HCEC 1CT (cell line): ENCODE results near the gene HDLBP.
A peak's percentile ranks its signal among the peaks of the same experiment; 100 is the strongest.

Source experiments
- DNase-seq: peaks from one replicate; pipeline ENCODE4 v3.0.0-alpha.2; 2017

HDLBP gene

DNA sequence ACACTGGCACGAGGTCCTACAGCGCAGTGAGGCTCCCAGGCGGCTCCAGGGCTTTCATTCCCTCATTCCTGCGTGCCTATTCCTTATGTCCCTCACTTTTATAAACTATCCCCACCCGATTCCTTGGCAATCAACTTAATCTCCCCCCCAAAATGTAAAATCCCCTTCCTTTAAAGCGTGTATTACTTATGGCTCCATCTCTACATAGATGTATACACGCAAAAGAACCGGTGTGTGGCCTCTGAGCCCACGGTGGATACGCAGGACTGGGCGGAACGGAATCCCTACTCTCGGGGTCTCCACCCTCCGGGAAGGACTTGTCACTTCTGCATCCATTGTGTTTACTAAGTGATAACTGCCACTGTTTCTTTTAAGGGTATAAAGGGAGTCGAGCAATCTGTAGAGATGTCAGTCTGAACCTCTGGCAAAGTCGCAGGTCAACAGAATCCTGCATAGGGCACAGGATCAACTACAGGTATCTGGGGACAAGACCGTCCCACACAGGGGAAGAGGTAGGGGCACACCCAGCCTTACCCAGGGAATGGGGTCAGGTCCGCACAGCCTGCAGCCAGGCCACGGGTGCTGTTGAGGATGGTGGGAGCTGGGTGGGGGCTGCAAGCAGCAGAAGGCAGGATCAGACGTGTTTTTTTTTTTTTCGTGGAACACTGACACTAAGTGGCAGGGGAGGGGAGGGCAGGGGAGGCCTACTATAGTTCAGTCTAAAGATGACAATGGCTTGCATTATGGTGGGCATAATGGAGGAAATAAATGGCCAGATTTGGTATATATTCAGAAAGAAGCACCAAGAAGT, 42.1 kb downstream of the HDLBP start:
- no peak for DNase-seq

DNA sequence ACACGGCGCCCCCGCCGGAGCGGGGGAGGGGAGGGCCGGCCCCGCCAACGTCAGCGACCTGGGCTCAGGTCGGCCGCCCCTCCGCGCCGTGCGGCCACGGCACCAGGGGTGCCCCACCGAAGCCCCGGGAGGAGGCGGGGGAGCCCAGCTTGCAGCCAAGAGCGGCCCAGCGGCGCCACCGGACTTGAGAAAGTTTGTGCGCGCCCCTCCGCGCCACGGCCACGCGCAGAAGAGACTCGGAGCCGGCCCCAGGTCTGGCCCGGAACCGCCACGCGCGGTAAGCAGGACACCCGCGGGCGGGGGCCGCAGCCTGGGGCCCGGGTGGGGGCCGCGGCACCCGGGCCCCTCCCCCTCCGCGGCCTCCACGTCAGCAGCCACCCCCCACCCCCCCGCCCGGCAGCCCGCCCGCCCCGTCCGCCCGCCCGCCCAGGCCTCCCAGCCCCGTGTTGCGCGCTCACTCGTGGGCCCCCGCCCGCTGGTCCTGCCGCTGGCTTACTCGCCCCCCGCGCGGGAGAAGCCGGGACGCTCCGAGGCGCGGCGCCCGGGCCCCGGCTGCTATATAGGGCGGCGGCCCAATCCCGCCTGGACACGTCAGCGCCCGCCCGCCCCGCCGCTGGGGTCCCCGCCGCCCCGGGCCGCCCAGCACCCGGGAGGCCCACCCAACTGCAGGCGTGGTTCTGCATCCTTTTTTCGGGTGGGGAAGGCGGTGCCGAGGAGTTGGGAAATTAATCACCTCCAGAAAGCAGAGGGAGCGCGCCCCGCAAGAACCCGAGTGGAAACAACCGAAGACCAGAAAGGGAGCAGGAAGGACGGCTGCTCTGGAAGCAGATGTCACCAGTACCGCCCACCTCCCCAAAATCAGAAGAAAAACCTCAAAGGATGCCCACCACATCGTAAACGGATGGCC, 42.9 kb downstream of the HDLBP start:
- peak; percentile 72 for DNase-seq

DNA sequence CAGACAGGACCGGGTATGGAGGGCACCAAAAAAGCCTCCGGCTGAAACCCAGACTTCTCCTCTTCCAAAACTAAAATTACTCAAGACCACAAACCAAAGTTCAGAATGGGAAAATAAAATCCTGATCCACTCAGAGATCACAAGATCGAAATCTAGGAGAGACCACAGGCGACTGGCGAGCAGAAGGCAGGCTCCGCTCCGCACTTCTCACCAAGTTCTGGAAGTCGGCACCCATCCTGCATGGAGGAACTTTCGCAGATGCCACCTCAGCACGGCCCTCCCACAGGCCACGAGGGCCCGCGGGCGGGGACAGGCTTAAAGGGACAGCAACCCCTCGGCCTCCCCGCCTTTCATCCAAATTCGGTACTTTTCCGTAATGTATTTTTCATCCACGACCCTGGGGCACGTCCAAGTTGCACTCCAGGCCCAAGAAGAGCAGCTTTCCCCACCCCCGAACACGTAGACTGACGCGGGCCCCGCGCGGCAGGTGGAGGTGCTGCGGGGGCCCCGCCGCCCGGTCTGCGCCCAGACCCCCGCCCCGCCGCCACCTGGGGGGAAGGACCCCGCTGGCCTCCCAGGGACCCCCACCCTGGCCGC, 43.7 kb downstream of the HDLBP start:
- DNase-seq, result peak; percentile 75

DNA sequence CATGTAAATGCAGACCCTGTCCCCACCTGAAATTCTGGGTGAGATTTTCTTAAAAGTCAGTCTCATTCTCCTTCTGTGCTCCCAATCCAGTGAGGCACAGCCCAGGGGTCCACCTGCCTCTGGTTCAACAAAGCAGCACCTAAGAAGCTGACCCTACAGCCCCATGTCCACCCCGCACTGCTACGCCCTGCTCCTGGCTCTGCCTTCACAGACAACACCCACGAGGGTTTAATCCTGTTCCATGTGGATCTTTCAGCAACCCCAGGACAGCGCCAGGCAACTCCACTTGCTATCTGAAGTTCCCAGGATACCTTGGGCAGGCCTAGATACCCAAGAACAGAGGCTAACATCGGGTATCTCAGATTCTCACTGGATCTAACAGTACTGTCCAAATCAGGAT, 44.9 kb downstream of the HDLBP start:
- no peak for DNase-seq

DNA sequence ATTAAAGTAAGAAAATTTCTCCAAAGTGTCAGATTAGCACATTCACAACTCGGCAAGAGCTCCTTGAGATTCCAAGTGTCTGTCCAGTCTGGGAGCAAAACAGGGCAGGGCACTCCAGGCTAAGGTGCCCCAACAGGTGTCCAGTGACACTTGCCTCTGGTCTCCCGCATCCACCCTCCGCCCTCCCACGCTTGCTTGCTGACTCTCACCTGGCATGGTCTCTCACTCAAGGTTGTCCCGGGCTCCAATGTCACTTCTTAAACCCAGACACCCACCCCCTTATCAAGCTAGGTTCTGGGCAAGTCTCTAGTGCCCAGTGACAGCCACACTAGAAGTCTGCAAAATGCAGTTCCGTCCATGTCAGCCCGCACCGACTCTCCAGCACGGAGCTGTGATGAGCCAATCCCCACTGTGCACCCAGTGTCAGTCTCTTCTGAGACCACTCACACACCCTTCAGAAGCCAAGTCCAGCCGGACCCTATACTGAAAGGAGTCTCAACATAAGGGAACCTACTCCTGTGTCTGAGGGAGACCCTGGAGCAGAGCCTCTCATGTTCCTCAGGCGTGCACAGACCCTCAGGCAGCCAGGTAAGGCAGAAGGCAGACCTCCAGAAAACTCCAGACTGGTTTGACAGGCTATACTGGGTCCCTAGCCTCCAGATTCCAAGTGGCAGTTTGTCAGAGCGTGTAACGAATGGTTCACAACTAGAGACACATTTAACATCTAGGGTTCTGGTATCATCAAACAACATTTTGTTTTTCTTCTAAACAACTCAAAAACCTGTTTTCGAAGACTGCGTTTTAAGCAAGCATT, 45.6 kb downstream of the HDLBP start:
- no peak for DNase-seq

DNA sequence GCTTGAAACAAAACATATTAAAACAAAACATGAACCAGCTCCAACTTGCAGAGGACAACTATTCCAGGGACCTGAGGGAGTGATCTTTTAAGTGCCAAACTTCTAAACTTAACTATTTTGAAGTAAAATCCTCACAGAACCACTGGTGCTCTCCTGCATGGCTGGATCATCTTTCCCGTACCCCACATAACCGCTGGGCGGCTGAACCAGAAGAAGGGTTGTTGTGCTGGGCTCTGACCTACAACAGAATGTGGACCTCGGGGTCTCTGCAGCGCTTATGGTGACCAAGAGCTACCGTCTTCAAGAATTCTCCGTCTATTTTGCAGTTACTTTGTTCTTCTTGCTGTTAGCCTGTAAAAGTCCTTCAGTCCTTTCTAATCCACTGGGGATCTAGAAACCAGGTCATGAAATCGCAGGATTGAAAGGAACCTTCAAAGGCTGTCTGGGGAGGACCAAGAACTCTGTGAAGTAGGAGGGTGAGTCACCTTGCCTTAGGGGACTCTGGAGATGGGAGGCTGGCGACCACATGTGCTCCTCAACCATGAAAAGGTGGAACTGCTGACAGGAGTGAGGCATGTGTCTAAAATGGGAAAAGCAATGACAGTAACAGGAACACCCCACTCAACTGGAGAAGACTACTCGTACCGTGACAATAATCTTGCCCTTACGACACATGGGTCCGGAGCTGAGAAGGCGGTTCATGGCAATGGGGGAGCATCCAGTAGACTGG, 46.6 kb downstream of the HDLBP start:
- no peak for DNase-seq

DNA sequence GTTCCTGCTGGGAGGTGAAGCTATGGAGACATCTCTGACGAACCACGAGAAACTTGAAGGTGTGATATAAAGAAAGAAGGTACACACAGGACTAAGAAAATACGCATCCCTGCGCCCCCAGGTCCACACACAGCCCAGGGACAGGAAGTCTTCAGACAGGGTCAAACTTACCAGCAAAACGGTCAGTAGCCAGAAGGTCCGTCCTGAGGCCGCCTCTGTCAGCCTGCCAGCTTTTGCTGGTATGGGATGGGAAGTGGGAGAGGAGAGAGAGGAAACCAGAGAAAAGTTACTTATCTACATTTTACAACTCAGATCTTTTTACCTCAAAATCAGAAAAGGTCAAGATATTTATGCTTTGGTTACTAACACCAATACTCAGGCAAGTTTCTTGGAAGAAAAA, 47.2 kb downstream of the HDLBP start:
- no peak for DNase-seq

DNA sequence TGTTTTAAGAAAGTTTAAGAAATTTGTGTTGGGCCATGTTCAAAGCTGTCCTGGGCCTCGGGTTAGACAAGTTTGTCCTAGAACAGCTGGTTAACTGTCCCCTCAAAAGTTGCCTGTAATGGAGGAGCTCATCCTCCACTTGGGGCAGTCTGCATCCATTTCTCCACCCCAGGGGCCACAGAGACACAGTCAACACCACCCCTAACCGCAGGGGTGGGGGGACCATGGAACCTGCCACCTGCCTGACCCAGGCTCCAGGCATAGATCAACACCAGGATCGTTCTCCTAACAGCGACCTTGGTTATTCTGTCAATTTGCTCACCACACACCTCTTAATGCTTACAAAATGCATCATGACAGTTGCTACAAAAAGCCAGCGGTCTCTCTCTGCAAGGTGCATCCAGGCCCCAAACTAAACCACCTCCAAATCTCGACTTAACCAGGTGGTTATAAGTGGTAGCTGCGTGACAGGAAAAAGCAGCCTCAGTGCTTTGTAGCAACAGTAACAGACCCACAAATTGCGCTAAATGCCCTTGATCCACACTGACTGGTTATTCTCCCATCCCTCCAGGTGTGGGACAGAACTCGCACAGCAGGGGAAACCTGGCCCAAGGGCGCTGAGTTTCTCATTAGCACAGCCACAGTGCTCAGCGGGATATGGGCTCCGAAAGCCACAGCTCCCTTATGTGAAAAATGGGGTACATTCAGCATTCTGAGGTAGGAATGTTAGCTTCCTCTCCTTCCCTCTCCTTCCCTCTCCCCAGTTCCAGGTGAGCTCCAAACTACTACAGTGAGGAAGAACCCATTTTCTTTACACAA, 48.0 kb downstream of the HDLBP start:
- DNase-seq, result no peak

DNA sequence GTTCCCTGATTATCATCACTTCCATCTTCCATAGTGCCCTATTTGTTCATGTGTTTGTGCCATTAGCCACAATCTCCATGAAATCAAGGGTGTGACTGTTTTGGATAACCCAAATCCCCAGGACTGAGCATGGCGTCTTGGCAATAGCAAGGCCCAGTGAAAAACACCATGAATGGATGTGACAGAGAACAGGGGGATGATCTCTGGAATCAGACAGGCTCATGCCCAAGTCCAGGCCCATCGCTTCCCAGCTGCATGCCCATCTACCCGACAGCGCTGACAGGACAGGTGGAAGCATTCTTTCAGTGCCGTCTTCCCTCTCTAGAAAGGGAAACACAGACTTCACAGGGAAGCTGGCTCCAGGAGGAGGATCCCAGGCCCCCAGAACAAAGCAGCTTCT, 50.0 kb downstream of the HDLBP start:
- DNase-seq, result no peak

DNA sequence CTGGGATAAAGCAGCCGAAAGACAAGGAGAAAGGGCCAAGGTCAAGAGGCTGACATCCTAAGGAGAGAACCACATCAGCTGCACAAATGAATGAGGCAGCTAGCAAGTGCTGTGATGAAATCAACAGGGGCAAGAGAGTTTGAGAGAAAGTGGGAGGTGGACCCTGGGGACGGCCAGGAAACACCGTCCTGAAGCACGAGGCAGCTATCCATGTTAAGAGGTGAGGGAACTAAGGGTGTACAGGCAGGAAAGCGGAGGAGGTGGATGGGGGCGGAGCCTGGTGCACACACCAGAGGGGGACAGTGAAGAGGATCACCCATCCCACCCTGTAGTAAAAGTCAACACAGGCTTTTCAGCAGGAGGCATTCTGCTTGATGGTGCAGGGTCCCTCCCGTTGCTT, 52.4 kb downstream of the HDLBP start:
- no peak for DNase-seq

DNA sequence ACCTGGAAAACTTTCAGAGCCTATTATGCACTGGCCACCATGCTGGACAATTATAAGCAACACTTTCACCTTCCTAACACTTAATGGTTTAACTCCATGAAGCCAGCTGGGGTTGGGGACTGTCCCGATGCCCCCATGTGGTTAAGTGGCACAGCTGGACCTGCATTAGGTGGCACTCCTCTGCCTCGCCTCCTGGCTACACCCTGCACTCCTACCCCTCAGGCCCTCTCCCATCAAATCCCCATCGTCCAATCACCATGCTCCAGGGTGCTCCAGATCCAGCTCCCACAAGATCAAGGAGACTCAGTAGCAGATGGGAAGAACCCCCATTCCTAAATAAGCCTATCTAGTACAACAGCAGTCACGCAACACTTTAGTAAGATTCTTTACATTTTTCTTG, 53.8 kb downstream of the HDLBP start:
- DNase-seq, result no peak

DNA sequence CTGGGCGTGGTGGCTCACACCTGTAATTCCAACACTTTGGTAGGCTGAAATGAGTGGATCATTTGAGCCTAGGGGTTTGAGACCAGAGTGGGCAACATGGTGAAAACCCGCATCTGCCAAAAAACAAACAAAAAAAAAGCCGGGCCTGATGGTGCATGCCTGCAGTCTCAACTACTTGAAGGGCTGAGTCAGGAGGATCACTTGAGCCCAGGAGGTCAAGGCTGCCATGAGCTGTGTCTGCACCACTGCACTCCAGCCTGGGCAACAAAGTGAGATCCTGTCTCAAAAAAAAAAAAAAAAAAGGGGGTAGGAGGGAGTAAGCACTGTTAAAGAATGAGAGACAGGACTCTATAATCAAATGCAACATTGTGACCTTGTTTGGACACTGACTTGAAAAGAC, 54.6 kb downstream of the HDLBP start:
- no peak for DNase-seq

DNA sequence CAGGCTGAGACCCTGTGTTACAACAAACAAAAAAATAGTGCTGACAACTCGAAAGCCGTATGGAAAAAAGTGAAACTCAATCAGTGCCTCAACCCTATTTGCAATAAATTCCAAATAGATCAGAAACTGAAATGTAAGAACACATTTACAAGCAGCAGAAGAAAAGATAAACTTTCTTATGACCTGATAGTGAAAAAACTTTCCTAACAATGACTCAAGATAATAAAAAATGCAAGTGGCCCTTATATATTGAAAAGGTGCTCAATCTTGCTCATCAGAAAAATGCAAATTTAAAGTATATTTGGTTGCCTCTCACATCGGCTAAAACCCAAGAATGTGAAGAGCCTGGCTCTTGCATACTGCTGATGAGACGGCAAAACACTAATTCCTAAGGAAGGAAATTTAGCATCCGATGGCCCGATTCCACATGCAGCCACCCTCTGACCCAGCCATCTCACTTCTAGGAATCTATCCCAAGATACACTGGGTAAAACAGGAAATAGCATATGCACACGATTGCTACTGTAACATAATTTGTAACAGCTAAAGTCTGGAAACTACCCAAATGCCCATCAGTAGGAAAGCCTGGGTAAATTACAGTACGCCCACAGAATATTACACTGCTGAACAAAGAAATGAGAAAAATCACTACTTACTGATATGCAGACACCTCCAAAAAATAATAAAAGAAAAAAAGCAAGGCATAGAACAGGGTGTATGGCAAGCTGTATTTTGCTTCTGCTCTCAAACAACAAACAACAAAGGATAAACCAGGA, 56.8 kb downstream of the HDLBP start:
- DNase-seq, result no peak

DNA sequence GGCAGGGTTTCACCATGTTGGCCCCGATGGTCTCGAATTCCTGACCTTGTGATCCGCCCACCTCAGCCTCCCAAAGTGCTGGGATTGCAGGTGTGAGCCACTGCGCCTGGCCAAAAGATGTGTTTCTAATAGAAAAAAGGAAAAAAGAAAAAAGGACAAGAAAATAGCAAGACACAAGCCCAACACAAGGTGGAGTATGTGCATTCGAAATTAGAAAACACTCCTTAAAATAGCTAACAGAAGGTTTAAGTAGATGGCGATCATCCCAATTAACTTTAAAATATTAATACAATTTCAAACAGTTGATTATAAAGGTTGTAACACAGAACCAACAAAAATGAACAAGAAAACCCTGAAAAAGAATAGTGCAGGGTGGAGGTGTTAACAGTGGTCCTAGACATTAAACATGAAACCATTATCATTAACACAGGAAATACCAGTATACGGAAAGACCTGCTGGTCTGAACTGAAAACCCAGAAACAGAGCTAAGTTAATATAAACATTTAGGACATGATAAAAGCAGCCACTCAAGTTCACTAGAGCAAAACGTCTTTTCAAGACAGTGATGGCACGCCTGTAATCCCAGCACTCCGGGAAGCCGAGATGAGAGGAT, 57.9 kb downstream of the HDLBP start:
- DNase-seq, result no peak

DNA sequence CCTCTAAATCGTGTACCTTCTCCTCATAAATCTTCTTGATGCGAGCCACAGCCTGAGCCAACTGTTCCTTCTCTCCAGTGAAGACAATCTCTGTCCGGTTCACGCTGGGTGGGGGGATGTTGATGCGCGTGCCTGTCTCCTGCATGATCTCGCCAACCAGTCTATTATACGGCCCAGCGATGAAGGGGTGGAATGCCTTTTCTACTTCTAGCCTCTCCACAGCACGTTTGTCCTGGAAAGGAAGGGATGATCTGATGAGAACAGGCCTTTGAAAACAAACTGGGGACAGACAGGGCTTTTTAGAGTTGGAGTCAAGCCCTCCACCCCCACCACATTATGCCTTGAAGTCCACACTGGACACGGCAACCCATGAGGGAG, 59.3 kb downstream of the HDLBP start:
- DNase-seq, result no peak

DNA sequence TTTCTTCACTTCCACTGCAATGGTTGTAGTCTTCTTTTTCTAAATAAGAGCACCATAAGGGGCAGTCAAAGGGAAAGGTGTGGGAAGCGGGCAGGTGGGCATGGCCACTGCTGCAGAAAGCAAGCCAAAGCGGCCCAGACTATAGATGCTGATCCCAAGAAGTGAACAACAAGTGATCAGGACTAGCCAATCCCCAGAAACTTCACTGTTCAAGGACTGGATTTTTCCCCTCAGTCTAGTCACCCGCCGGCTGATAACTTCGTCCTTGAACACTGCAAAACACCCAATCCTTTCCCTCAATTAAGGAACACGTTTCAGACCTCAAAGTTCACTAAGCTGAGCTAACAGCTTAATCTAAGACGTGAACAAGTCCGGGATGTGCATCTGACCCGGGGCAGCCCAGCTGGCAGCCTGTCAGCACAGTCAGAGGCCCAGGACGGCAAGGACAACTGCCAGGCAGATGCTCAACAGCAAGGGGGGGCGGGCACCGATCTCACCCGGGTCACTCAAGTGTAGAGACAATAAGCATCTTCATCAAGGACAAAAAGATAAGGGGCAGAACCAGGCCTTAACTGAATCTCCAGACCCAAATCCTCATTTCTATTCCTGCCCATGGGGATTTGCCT, 59.8 kb downstream of the HDLBP start:
- no peak for DNase-seq

DNA sequence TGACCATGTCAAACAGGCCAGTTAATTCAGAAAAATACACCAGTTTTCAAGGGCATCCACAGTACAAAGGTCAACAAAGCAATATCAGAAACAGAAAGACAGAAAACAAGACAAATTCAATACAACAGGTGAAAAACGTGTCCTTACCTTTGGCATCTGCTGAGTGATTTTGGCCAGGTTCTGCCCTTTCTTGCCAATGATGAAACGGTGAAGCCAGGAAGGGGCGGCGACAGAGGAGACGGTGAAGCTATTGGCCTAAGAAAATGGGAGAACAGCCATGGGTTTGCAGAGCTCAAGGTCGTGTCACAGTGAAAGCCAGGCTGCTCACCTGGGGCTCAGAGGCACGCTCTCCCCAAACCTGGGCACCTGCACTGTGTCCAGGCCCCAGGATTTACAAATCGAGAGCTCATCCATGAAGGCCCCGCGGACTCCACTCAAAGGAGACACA, 60.5 kb downstream of the HDLBP start:
- no peak for DNase-seq

DNA sequence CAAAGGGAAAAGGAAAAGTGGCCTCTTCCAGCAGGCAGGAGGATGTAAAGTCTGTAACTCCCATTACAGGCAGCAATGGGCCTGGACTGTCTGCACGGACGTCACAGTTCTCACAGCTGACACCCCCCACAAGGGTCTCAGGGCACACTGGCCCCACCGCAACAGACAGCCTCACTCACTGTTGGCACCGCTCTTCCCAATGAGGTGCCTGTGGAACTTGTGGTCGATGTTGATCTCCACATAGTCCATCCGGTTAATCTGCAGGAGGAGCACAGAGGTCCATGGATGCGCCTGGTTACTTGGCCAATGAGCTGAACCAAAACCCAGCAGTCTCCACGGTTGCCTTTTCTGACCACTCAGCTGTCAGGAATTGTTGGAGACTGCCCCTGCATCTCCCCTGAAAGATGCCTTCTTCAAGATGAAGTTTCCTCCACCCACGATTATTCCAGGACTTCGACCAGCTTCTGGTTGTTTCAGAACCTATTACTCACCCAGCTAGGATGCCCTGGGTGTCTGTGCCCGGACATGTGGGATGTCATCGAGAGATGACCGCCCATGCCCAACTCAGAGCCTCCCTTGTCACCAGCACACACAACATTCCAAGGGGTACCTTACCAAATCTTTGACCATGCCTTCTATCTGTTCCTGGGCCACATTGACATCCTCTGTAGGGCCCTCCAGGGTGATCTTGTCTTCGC, 62.5 kb downstream of the HDLBP start:
- DNase-seq, result no peak

DNA sequence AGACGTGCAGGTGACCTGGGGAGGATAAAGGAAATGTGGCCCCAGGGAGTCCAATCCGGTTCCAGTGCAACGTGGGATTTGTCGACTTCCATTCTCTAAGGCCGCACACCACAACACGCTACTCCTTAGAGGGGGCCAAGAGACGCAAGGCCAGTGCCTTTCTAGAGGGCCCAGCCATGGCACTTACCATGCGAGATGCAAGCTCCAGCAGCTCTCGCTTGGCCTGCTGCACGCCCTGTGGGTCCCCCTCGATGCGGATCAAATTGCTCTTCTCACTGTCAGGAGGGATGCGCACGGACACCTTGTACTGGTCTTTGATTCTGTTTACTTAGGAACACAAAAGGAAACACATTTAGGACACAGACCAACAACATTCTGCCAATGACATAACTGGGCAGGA, 65.8 kb downstream of the HDLBP start:
- no peak for DNase-seq
